Measurements from ENCODE around the gene SULT4A1.

The SULT4A1 gene

DNA sequence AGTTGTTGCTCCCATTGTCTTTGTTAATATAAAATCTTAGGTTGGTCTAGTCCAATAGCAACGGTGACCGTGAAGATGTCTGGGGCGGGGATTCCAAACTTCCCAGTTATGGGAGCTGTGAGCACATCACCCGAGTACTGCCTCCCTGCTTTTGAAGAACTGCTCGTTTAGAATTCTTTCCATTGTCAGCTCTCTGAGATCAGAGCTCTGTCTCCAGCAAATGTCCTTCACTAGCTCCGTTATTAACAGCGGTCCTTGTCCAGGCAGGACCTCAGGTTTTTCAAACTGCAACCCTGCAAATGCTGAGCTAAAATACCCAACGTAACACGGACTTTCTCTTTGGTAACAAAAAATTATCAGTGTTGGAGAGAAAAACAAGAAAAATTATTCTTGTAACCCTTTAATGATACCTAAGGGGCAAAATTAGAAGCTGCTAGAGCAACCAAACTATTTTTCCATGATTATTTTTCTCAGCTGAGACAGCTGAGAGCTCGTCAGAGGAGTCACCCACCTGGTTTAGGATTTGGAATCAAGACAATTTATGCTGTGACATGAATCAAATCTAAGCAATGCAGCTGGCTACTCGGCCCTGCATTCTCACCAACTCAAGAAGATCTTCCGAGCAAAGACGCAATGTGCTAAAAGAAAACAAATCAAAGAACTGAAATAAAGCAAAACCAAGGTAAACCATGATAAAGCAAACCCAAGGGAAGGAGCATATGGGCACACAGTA lies 35.1 kb downstream of the SULT4A1 start:
- FAIRE-seq: no peak

DNA sequence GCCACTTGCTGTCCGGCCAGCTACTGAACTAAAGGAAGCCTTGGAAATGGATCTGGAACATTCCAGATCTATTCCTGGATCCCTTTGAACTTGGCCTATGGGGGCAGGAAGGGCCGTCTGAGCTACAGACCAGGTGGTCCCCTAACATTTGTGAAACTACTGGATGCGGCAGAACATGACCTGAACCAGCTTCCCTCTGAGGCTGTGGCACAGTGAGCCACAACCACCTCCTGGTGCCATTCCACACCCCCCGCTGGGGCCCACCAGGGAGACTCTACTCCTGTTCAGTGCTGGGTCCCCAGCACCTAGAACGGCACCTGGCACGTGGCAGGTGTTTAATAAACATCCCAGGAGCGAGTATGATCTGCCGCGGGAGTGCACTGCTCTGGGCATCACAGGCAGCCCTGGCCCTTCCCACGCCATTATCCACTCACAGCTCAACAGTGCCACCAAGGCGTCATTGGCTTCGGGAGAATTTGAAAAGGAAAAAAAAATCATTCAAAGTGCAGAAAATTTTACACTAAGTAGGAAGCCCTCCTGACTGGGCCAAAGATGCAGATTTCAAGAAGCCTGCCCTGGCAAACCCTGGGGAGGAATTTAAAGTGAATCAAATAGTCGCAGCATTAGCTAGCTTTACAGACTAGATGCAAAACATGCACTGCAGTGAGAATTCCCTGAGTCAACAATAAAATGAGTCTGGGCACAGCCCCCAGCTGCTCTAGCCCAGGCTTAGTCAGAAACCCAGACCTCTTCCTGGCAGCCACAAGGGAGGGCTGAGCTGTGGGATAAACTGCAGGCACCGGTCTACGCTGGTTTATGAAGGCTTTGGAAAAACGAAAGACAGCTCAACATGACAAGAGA lies 35.9 kb downstream of the SULT4A1 start:
- FAIRE-seq: no peak

DNA sequence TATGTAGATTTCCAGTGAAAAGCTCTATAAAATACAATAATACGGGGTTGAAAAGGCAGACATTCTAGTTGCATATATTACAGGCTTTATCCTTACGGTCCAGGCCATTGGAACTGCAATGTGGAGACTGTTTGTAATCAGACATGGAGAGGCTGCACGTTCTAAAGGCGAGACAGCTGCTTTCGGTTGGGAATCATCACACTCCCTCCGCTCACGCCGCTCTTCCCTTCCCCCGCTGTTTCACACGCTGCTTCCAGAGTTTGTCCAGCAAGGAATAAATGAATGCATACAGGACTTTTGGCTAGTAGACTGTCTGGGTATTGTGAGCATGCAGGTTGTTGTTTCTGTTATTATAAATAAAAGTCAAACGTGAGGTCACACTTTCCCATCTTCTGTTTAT lies 36.7 kb downstream of the SULT4A1 start:
- no peak for FAIRE-seq

DNA sequence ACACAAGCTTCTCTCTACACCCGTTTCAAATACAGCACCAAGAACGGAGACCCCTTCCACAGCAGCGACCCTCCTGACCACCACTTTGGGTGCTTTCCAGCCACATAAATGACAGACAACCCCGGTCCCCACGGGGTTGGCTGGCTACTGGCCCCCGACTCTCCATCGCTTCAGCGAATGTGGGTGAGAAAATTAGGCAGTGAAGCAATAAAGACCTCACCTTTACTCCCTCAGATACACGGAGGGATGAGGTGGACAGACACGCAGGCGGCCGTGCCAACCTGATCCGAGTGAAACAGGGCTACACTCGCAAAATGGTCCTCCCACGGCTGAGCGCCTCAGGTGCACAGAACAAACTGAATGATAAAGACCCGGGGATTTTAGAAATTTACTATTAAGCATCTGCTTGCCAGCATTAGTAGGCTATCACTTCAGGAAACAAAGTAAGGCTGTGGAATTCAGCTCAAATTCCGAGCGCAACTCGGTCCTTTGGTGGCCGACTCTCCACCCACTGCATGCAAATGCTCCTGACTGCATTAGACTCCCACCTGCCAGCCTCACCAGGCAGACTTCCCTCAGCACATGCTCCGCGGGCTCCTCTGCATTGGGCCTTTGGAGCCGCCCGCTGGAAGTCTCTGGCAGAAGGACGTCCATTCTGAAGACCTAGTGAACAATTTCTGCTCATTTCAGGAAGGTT lies 37.4 kb downstream of the SULT4A1 start:
- no peak for FAIRE-seq

DNA sequence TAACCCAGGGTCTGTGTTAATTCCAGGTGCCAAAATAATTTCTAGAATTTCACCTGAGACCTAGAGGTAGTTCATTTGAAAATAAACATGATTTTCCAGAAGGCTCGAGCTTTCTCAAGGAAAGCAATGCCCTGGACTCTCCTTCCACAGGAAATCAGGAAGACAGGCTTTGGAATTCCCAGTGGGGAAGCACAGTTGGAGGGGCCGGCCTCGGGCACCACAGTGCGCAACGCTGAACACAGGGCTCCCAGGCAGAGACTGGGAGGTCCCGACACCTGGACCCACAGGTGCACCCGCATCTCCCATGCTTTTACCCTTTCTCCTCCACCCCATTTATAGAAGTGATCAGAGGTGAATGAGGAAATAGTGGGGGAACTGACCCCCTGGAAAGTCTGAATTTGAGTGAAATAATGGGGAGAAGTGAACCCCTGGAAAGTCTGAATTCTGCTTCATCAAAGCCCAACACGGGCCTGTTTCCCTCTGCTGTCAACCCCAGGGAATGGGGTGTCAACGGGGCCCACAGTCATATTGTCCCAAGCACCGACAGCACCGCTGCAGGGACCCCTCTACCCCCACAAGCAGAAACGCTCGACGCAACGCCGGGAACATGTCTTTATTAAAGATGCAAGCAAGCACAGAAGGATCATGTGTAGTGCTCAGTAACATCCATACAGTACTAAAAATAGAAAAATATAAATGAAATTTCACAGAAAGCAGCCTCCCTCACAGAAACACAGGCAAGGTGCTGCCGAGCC lies 38.2 kb downstream of the SULT4A1 start:
- FAIRE-seq: no peak

DNA sequence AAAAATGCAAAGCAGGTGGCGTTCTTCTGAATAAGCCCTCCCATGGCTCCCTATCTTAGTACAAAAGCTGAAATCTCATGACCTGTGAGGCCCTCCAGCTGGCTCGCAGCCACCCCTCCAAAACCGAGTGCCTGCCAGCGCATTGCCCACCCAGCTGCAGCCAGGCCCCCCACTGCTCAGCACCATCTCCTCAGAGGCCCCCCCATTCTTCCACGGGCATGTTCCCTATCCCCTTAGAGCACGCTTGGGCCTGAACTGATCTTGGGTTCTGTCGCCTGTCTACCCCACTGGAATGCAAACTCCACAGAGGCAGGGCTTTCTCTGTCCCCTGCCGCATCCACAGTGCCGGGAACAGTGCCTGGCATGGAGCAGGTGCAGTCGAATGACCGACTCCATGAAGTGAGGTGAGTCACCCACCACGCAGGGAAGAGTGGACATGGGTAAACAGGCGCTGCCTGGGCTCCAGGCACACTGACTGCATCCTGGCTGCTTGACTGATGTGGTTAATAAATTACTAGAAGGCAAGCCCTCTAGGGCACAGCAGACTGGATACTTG lies 38.9 kb downstream of the SULT4A1 start:
- FAIRE-seq: no peak

DNA sequence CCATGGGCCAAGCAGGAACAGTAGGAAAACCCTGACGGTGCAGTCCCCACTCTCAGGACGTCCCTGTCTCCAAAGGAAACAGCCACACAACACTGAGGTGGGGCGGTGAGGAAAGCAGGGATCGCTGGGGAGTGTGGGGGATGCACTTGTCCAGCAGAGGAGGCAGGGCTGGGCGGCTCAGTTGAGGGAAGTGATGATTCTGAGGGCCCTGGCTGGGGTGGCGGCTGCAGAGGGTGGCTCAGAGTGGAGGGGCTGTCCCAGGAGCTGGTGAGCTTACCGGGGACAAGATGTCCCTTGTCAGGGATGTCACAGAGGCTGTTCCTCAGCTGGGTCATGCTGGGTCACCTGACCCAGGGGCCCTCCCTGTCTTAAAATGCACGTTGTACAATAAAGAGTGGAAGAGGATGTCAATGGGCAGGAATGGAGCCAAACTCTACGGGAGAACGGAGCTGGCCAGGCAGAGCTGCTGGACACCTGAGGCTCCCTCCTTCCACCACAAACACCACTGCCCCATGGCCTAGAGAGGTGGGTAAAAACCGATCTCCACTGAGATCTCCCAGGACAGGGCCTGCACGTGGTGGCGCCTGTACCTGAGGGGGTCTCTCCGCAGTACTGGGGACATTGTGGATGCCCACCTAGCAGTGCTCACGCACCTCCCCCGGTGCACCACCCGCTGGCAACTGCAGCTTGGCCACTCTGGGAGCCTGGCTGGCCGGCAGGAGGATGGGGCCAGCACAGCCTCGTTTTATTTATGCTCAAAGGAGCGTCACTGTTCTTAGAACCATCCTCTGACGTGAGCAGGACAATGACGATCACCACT lies 40.5 kb downstream of the SULT4A1 start:
- no peak for FAIRE-seq

DNA sequence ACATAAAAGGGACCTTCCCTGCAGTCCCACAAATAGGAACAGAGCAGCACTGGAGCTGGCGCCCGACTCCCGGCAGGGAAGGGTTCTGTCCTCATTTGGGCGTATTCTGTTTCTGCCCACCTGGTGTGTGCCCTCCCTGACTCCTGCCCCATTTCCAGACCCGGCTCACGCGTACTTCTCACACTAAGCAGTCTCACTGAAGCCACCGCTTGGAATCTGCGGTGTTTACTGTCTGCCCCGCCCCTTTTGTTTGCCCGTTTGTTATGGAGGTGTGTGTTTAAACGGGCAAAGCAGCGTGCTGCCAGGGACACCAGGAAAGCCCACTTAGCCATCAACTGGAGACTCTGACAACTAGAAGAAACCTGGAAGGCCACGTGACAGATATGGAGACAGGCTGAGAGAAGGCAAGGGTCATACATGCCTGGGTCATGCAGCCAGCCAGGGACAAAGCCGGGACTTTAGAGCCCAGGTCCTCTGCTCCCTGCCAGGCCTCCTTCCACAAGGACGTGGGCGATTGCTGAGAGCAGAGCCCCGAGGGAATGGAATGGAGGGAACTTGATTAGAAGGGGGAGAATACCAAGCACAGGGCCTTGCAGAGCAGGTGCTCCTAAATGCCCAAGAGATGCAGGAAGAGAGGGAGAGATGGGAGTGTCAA lies 41.5 kb downstream of the SULT4A1 start:
- FAIRE-seq: no peak

DNA sequence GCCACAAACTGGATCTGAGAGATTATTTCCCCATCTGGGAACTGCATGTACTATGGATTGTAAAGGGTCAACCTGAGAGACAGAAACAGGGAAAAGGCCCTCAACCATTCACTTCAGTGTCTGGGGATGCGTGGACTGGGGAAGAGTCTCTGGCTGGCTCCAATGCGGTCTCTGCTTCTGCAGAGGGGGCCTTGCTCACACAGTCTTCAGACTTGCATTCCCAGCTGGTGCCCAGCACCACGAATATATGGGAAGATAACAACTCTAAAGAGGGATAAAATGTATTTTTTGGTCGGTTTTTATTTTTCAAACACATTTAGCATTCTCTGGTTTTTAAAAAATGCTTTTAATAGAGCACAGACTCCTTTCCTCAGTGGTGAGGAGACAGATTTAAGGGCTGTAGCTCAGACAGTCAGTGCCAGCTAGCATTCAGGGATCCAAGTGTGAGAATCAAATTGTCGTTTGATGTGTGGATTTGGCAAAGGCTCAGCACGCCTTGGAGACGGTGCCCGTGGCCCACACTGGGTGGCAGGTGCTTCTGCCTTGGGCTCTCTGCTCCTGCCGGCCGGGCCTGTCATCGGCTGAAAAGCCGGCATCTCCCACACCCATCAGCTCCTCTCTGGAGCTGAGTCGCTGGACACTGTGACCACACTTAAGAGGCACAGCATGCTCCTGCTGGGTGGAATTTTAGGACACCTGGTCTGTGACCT lies 42.2 kb downstream of the SULT4A1 start:
- no peak for FAIRE-seq

DNA sequence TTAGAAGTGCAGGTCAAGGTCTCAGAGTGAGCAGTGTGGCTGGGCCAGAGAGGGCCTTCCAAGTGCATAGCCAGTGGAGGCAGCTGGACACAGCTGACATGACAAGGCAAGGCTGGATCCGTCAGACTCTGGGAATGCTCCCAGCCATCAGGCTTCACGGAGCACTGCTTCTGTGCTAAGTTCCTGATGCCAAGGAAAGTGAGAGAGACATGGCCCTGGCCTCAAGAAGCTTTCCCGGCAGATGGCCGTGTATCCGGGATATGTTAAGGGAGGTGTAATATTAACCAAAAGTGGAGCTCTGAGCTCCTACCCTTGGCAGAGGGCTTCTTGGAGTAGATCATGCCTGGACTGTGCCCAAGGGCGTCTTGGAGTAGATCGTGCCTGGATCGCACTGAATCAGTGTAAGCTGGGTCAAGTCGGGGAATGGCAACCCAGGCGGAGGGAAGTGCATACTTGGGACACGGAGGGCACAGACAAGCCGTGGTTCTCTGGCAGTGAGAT lies 42.8 kb downstream of the SULT4A1 start:
- no peak for FAIRE-seq

DNA sequence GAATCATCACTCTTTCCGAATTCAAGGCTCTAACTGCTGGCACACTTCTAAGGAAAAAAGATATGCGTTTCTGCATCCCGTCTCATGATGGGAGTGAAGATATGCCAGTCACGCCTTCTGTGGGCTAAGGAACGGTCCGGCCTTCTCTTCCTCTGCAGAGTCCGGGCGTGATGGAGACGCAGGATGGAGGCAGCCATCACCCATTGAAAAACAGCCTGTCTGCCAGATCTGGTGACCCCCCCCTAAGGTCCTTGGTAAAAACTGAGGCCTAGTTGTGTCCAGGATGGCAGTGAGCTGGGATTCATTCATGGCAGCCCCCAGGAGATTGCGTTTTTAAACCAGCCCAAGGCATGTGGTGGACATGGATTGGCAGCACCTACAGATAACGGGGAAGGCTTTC lies 43.3 kb downstream of the SULT4A1 start:
- no peak for FAIRE-seq

DNA sequence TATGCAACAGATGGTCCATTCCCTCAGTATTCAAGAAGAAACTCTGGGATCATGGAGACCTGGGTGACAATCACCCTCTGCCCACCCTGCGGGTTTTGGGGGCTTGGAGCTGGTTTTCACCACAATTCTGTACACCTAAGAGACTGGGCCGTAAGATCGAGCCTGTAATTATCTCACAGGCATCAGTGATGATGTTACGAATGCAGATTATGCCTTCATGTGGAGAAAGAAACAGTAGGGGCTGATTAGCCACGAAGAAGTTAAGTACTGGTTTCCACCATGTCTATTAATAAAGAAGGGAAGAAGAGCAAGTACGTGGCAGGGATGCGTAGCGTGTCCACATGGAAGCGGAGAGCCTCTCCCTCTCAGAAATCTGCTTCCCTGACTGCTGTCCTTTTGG lies 44.9 kb downstream of the SULT4A1 start:
- no peak for FAIRE-seq

DNA sequence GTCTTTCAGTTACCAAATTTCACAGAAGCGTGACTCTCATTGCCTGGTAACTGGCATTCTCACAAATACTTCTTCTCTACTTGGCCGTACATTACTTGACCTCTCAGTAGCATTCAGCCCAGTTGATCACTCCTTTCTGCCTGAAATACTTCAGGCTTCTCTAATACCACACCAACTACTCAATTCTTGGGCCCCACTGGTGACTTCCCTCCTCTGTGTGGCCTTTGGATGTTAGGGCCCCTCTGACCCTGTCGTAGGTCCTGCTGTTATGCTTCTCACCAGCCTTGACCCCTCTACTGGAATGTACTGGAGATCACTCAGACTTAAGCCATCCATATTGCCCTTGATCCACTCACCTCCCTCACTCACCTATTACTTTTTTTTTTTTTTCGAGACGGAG lies 48.0 kb downstream of the SULT4A1 start:
- no peak for FAIRE-seq

DNA sequence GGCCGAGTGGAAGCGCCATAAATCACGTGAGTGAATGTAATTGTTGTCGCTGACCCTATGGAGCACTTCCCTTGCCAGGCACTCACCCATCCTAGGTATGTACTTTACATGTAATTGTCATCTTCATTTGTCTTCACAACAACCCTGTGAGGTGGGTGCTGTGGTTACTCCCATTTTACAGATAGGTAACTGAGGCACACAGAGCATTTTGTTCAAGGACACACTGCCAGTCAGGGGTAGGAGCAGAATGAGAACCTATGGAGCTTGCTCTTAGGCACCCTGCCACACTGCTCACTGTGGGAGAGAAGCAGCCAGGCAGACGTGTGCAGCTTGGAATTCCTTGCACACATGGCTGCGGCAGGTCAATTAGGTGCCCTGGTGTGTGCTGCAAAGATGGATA lies 49.4 kb downstream of the SULT4A1 start:
- FAIRE-seq: no peak

DNA sequence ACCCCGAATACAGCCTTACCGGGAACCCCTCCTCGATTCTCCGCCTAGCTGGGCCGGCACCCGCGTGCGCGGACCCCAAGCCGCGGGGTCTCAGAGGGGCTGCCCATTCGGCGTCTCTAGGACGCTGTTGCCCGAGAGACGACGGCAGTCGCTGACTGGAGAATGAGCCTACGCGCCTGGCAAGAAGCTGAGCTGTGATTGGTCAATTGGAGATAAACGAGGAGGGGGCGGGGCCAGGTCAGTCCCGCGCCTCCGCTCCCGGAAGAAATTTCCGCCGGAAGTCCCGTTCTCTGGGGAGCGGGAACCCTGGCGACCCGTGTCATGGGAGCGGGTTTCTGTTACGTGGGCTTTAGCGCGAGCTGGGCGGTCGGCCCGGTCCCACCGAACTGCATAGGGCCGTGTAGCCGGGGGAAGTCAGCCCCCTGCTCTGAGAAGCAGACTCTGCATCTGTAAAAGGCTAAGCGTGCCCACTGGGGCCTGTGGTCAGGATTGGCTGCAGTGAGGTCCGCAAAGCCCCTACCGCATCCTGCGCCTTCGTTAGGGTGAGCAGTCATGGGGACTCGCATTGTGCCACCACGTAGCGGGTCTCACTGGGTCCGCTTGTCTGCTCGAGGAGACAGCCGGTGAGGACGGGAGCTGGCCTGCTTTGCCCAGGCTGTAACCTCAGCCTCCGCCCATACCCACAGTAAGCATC lies 50.0 kb downstream of the SULT4A1 start, which contains the start of gene EFCAB6:
EFCAB6 (minus strand) TSS at position 157 of the 694 bp plus-strand sequence. CDS start 29,987 bp downstream, outside the sequence.
- FAIRE-seq: no peak

DNA sequence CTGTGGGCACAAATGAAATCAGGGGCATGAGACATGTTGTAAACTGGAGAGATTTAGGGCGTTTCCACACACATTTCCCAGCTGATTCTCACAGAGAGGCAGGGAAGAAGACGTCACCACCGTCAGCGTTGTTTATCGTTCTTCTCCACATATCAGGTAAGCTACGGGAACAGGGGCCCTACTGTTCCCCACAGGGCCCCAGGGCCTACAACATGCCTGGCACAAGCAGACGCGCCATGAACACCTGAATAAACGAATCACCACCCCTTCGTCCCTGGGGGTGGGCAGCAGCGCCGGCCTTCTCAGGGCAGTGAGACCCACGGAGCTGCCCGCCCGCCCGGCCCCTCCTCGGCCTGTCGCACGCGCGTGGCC lies 50.5 kb downstream of the SULT4A1 start:
- no peak for FAIRE-seq

DNA sequence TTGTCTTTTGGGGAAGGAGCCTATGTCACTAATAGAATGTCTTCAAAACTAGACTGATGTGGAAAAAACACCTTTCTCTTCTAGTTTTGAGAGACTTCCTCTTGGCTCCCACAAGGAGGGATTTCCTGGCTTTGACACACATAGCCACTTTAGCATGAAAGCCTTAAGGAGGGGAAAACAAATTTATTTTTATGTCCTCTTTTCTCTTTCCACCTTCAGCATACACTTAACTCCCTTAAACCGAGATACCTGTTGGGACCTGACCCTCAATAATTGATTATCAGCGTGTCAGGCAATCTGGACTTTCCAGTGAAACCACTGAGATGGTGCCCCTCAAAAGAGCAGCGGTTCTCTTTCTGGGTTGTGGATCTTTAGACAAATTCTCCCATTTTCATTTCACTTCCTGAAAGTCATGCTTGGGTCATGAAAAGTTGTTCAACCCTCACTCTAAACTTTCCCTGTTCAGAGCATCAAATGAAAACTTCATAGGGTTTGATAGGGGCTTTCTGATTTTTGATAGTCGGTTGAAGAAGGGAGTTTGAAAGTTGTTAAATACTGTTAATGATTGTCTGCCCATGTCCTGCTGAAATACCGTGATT lies 59.3 kb downstream of the SULT4A1 start:
- no peak for FAIRE-seq

DNA sequence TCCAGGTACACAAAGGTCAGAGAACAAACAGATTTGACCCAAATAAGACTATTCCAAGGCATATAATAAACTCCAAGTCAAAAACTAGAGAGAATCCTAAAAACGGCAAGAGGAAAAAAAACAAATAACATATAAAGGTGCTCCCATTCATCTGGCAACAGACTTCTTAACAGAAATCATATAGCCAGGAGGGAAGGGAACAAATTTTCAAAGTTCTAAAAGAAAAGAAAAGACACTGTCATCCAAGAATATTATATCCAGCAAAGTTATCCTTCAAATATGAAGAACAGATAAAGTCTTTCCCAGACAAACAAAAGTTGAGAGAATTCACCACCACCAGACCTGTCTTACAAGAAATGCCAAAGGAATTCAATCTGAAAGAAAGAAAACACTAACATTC lies 61.3 kb downstream of the SULT4A1 start:
- FAIRE-seq: no peak

DNA sequence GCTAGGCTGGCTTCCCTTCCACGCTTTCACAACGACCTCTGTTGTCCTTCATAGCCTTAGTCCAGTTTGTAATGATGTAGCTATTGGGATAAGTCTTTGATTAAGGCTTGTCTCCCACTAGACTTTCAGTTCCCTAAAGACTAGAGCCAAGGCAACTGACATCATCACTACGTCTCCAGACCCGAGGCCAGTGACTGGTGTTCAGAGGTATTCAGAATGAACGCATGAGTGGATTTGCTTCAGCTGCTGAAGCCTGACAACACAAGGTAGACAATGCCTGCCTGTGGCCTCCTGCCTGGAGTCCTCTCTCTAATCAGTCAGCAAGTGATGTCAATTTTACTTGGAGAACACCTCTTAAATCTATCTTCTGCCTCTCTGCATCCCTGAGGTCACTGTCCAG lies 63.8 kb downstream of the SULT4A1 start:
- no peak for FAIRE-seq
